Vein endothelial cell (primary cell): ENCODE results near the gene KATNA1. TPM values are rescaled to one million over a fixed set of nuclear protein-coding genes. Genes with fewer than 3 reads are reported as not detected.

Experiments used
- small RNA-seq: library from RNA; depleted of rRNA; stranded (forward); fragments of <200 nt; gene quantifications from one replicate; pipeline ENCODE3, GENCODE V24; 2012
- total RNA-seq: library from RNA; depleted of rRNA; stranded (reverse); fragments of >200 nt; gene quantifications from 2 replicates; pipeline ENCODE4 v1.2.3, GENCODE V29; 2012

KATNA1 gene
- total RNA-seq = 16.3 and 27.7 TPM in 2 replicates

GRCh38 chr6:149648148-149649145, at the start of gene KATNA1:
KATNA1 (minus strand) TSS chr6:149648714; CDS start chr6:149638547, 10,167 bp downstream.

GRCh38 chr6:149565527-149566409, 82.7 kb downstream of the KATNA1 start, which contains the start of gene GINM1:
GINM1 (plus strand) TSS chr6:149566375; CDS start chr6:149566415, 40 bp downstream.

DNA sequence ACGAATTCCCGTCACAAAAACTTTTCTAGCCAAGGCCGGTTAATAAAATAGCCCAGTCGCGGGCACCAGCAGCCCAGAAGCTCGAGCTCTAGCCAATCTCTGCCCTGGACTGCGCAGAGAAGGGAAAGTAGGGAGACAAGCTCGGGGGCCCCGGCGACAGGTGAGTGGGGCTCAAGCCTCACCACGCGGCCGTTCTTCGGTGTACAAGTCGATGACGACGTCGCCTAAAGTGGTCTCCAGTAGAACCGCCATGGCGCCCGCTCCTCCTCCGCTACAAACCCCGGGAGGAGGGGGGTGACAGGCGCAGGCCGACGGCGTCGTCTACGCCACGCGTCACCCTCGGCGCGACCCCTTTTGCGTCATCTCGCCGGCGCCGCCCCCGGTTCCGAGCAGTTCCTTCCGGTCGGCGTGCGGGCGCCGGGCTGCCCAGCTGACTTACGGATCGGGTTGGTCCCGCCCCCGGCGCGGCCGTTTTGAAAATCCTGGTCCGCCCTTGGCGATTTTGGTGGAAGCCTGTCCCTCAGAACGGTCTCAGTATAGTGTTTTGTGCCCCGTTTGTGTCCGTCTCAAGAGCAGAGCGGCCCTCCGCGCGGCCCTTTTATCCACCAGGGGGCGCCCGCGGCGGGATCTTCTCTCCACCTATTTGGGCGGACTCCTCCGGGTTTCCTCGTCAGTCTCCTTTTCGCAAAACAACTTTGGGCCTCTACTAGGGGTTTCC, 102.6 kb downstream of the KATNA1 start, which contains the start of gene PPIL4:
Gene PPIL4, minus strand, starts transcription at position 290 of the 718 bp plus-strand sequence. Its CDS starts 38 bp downstream, at position 252.

Small RNA genes within 50 kb of the gene (small RNA-seq; reads per million reads assigned to genes)
- gene RF00019 (not detected), gene RF00410 (not detected)

Other genes with a start within 250 kb of the KATNA1 start
- gene SUMO4, start 248.5 kb downstream of the KATNA1 start, total RNA-seq = 0.65 and 2.4 TPM in 2 replicates
- gene ZC3H12D, start 163.7 kb downstream of the KATNA1 start, total RNA-seq = under 0.01 TPM in 1 of 2 replicates, not detected in the other
- gene PPIL4, start 102.7 kb downstream of the KATNA1 start, total RNA-seq = 27.1 and 32.8 TPM in 2 replicates
- 40.8 and 48.0 TPM in 2 replicates for gene GINM1, start 82.3 kb downstream of the KATNA1 start, total RNA-seq
- 26.8 and 27.4 TPM in 2 replicates for gene LATS1, start 69.4 kb upstream of the KATNA1 start, total RNA-seq
- 31.0 and 54.1 TPM in 2 replicates for gene NUP43, start 97.8 kb upstream of the KATNA1 start, total RNA-seq
- 128 and 154 TPM in 2 replicates for gene PCMT1, start 101.0 kb upstream of the KATNA1 start, total RNA-seq
- gene LRP11, start 215.6 kb upstream of the KATNA1 start, total RNA-seq = 13.7 and 20.3 TPM in 2 replicates
- 0.29 and 0.33 TPM in 2 replicates for gene RAET1E, start 249.4 kb upstream of the KATNA1 start, total RNA-seq